Naive thymus-derived CD4-positive, alpha-beta T cell (primary cell): ENCODE measurements around the gene MPO. TPM values are rescaled to one million over a fixed set of nuclear protein-coding genes. Genes with fewer than 3 reads are reported as not detected.

ENCODE experiments used
- ATAC-seq: fragments of 150-1000 bp; cut with Tn5 transposase; 2 replicates; pipeline ENCODE4 v1.10.0; 2021; ENCODE audit warnings: mild to moderate bottlenecking, moderate library complexity
- CTCF ChIA-PET: fragments of 350-600 bp; sonication (Branson Sonifier 250); formaldehyde crosslinking; loops from one replicate; lab custom pipeline; 2021; ENCODE audit warnings: antibody characterized with exemption; lab: Charles Lee
- POLR2A ChIA-PET: fragments of 350-600 bp; sonication (Branson Sonifier 250); formaldehyde crosslinking; loops from one replicate; lab custom pipeline; 2021; ENCODE audit warnings: antibody characterized with exemption, inconsistent platforms; lab: Charles Lee
- DNase-seq, 9 donors: peaks; one replicate each; pipeline versions ENCODE4 v3.0.0 to v3.0.0-alpha.2; 2020 to 2022; ENCODE audit warnings: mixed read lengths in 1 of 9
- H3K27ac ChIP-seq: one replicate; pipeline ENCODE4 v1.7.0; 2013; ENCODE audit warnings: mild to moderate bottlenecking, low read depth, low read length, moderate library complexity
- H3K27me3 ChIP-seq, 2 donors: one replicate each; pipeline ENCODE4 v1.7.0; 2013; ENCODE audit warnings: low read length in 2 of 2, mild to moderate bottlenecking in 2 of 2, moderate library complexity in 2 of 2; ENCODE audit not compliant: control insufficient read depth in 2 of 2, insufficient read depth in 2 of 2
- H3K36me3 ChIP-seq, 3 experiments: 1 replicate in 2 of 3; 2 replicates in 1 of 3; pipeline ENCODE4 v1.7.0; 2013; ENCODE audit warnings: low read length in 3 of 3, mild to moderate bottlenecking in 3 of 3, moderate library complexity in 1 of 3; ENCODE audit not compliant: insufficient read depth in 3 of 3, control insufficient read depth in 2 of 3
- H3K4me1 ChIP-seq, 2 donors: one replicate each; pipeline ENCODE4 v1.7.0; 2013; ENCODE audit warnings: low read length in 2 of 2, mild to moderate bottlenecking in 2 of 2, moderate library complexity in 1 of 2; ENCODE audit not compliant: control insufficient read depth in 2 of 2, insufficient read depth in 2 of 2
- H3K4me3 ChIP-seq: 2 replicates; pipeline ENCODE4 v1.7.0; 2013; ENCODE audit warnings: mild to moderate bottlenecking, low read length
- H3K9me3 ChIP-seq, 3 experiments: 1 replicate in 2 of 3; 2 replicates in 1 of 3; pipeline ENCODE4 v1.7.0; 2013; ENCODE audit warnings: low read length in 3 of 3; ENCODE audit not compliant: control insufficient read depth in 2 of 3
- H3K27ac Mint-ChIP-seq, 9 donors: one replicate each; pipeline ENCODE4 v1.8.0; 2020 to 2022; ENCODE audit warnings: mixed read lengths in 9 of 9, mild to moderate bottlenecking in 8 of 9, moderate library complexity in 5 of 9, inconsistent platforms in 2 of 9
- H3K27me3 Mint-ChIP-seq, 5 donors: one replicate each; pipeline ENCODE4 v1.8.0; 2021 to 2022; ENCODE audit warnings: mixed read lengths in 5 of 5, mild to moderate bottlenecking in 1 of 5
- H3K36me3 Mint-ChIP-seq, 5 donors: one replicate each; pipeline ENCODE4 v1.8.0; 2020 to 2022; ENCODE audit warnings: mixed read lengths in 5 of 5, mild to moderate bottlenecking in 3 of 5, inconsistent platforms in 1 of 5
- H3K4me1 Mint-ChIP-seq, 7 donors: one replicate each; pipeline ENCODE4 v1.8.0; 2020 to 2022; ENCODE audit warnings: mixed read lengths in 7 of 7, mild to moderate bottlenecking in 3 of 7, inconsistent platforms in 1 of 7
- H3K4me3 Mint-ChIP-seq, 10 donors: one replicate each; pipeline ENCODE4 v1.8.0; 2020 to 2022; ENCODE audit warnings: mild to moderate bottlenecking in 10 of 10, mixed read lengths in 10 of 10, moderate library complexity in 6 of 10, inconsistent platforms in 2 of 10
- H3K9me3 Mint-ChIP-seq, 11 donors: one replicate each; pipeline ENCODE4 v1.8.0; 2020 to 2022; ENCODE audit warnings: mixed read lengths in 11 of 11, mild to moderate bottlenecking in 4 of 11, inconsistent platforms in 1 of 11, moderate library complexity in 1 of 11
- intact Hi-C, 2 donors: fragments of 100-400 bp; cut with micrococcal nuclease; formaldehyde crosslinking; loops; one replicate each; pipeline ENCODE4 v1.15.1; 2023
- polyA plus RNA-seq, 2 donors: library from polyadenylated mRNA; unstranded; fragments of 300-500 nt; fragmentation: Illumina TruSeq; gene quantifications; one replicate each; pipeline ENCODE4 v1.2.3, GENCODE V29; 2021
- total RNA-seq, 6 experiments: library from RNA in 5 of 6; stranded (reverse) in 5 of 6; gene quantifications; 1 replicate in 5 of 6; 2 replicates in 1 of 6; pipeline ENCODE4 v1.2.3 and lab custom pipeline; 2021 to 2026

MPO gene
- total and polyA plus RNA-seq, 7 experiments from 2014 or later, result 0.32 to 7.3 TPM; not detected in 5

GRCh38 chr17:58308985-58309917, 28.5 kb upstream of the MPO start:
- peaks cover 0 to 10% (median 0%) of the 10 kb centered on the region in 5 donors for H3K36me3 Mint-ChIP-seq
- no peak for ATAC-seq
- DNase-seq, result no peak
- no peaks in the 10 kb centered on the region for H3K9me3 Mint-ChIP-seq
- H3K36me3 ChIP-seq, result peaks cover 0 to 3% (median 0%) of the 10 kb centered on the region in 3 experiments
- ChIA-PET POLR2A (interaction anchor here (1.0 to 1.6 kb wide), 3 partner anchors 21 to 35 kb away, joined by 3 to 5 read pairs (median 3); no protein-coding TSS in a partner anchor), CTCF (no interaction called here)
- no peaks in the 10 kb centered on the region for H3K27me3 ChIP-seq
- intact Hi-C loops, result no loop called here
- no peak overlapping the region for H3K27ac Mint-ChIP-seq
- H3K27me3 Mint-ChIP-seq, result no peaks in the 10 kb centered on the region
- H3K4me3 Mint-ChIP-seq, result no peak overlapping the region
- no peak overlapping the region for H3K27ac ChIP-seq
- peaks cover 0 to 2% (median 2%) of the 10 kb centered on the region in 7 donors for H3K4me1 Mint-ChIP-seq
- no peaks in the 10 kb centered on the region for H3K9me3 ChIP-seq
- H3K4me3 ChIP-seq, result no peak overlapping the region
- H3K4me1 ChIP-seq, result peaks cover 0 to 4% of the 10 kb centered on the region in 2 donors

- DNase-seq, result no peak
- ATAC-seq, result peak; percentile 36
- Mint-ChIP-seq H3K4me1 (peaks cover 0 to 7% (median 4%) of the 10 kb centered on the region in 7 donors), H3K27me3 (no peaks in the 10 kb centered on the region), H3K4me3 (no peak overlapping the region), H3K27ac (peak overlapping the region in 1 of 9 donors; percentile 80), H3K9me3 (no peaks in the 10 kb centered on the region), H3K36me3 (peaks cover 0 to 9% (median 0%) of the 10 kb centered on the region in 5 donors)
- H3K36me3 ChIP-seq, result peaks cover 0 to 3% (median 0%) of the 10 kb centered on the region in 3 experiments
- intact Hi-C loops, result no loop called here
- no peak overlapping the region for H3K4me3 ChIP-seq
- no peaks in the 10 kb centered on the region for H3K27me3 ChIP-seq
- H3K27ac ChIP-seq, result no peak overlapping the region
- peaks cover 0 to 6% of the 10 kb centered on the region in 2 donors for H3K4me1 ChIP-seq
- POLR2A ChIA-PET, result interaction anchor here (1.4 kb wide), 1 partner anchor 36 kb away, joined by 5 read pairs; no protein-coding TSS in a partner anchor
- CTCF ChIA-PET, result interaction anchor here (1.5 kb wide), 1 partner anchor 29 kb away, joined by 3 read pairs; no protein-coding TSS in a partner anchor
- no peaks in the 10 kb centered on the region for H3K9me3 ChIP-seq
Measured at GRCh38 chr17:58308173-58308984, 27.6 kb upstream of the MPO start.

GRCh38 chr17:58307468-58308172, 26.9 kb upstream of the MPO start:
- Histone ChIP-seq H3K27ac (no peak overlapping the region), H3K9me3 (no peaks in the 10 kb centered on the region), H3K4me3 (no peak overlapping the region), H3K36me3 (peaks cover 0 to 3% (median 0%) of the 10 kb centered on the region in 3 experiments), H3K4me1 (peaks cover 0 to 6% of the 10 kb centered on the region in 2 donors), H3K27me3 (no peaks in the 10 kb centered on the region)
- intact Hi-C loops, result no loop called here
- Mint-ChIP-seq H3K36me3 (peaks cover 0 to 8% (median 0%) of the 10 kb centered on the region in 5 donors), H3K4me3 (no peak overlapping the region), H3K27ac (peak overlapping the region in 2 of 9 donors; percentile 56 to 80), H3K27me3 (no peaks in the 10 kb centered on the region), H3K9me3 (no peaks in the 10 kb centered on the region), H3K4me1 (peaks cover 0 to 7% (median 4%) of the 10 kb centered on the region in 7 donors)
- DNase-seq, result no peak
- no peak for ATAC-seq
- POLR2A ChIA-PET, result interaction anchor here (1.4 kb wide), 1 partner anchor 37 kb away, joined by 5 read pairs; no protein-coding TSS in a partner anchor
- CTCF ChIA-PET, result interaction anchor here (0.6 to 1.5 kb wide), 3 partner anchors 10 to 150 kb away, joined by 3 to 4 read pairs (median 3); no protein-coding TSS in a partner anchor

- ATAC-seq (no peak), DNase-seq (no peak)
- peaks cover 0 to 7% (median 0%) of the 10 kb centered on the region in 5 donors for H3K36me3 Mint-ChIP-seq
- intact Hi-C loops, result no loop called here
- Histone ChIP-seq H3K27me3 (no peaks in the 10 kb centered on the region), H3K4me1 (peaks cover 0 to 6% of the 10 kb centered on the region in 2 donors), H3K4me3 (no peak overlapping the region), H3K36me3 (peaks cover 0 to 3% (median 0%) of the 10 kb centered on the region in 3 experiments), H3K27ac (no peak overlapping the region), H3K9me3 (no peaks in the 10 kb centered on the region)
- H3K4me1 Mint-ChIP-seq, result peaks cover 0 to 7% (median 4%) of the 10 kb centered on the region in 7 donors
- CTCF ChIA-PET, result interaction anchor here (0.7 to 3.0 kb wide), 3 partner anchors 11 to 114 kb away, joined by 4 to 16 read pairs (median 5); partner anchors contain the start of gene SUPT4H1
- H3K4me3 Mint-ChIP-seq, result no peak overlapping the region
- POLR2A ChIA-PET, result interaction anchor here (0.6 to 2.9 kb wide), 2 partner anchors 38 to 181 kb away, joined by 3 to 19 read pairs; no protein-coding TSS in a partner anchor
- no peaks in the 10 kb centered on the region for H3K27me3 Mint-ChIP-seq
- no peaks in the 10 kb centered on the region for H3K9me3 Mint-ChIP-seq
- peak overlapping the region in 2 of 9 donors; percentile 56 to 60 for H3K27ac Mint-ChIP-seq
Measured at GRCh38 chr17:58306131-58306951, 25.6 kb upstream of the MPO start.

- peaks cover 0 to 3% (median 0%) of the 10 kb centered on the region in 3 experiments for H3K36me3 ChIP-seq
- H3K4me1 Mint-ChIP-seq, result peaks cover 0 to 7% (median 4%) of the 10 kb centered on the region in 7 donors
- POLR2A ChIA-PET, result interaction anchor here (0.6 to 2.9 kb wide), 3 partner anchors 12 to 182 kb away, joined by 3 to 19 read pairs (median 5); no protein-coding TSS in a partner anchor
- peaks cover 0 to 6% of the 10 kb centered on the region in 2 donors for H3K4me1 ChIP-seq
- no peaks in the 10 kb centered on the region for H3K9me3 Mint-ChIP-seq
- intact Hi-C loops, result no loop called here
- H3K4me3 Mint-ChIP-seq, result no peak overlapping the region
- no peak overlapping the region for H3K4me3 ChIP-seq
- ATAC-seq, result no peak
- CTCF ChIA-PET, result interaction anchor here (0.7 to 3.0 kb wide), 5 partner anchors 11 to 114 kb away, joined by 4 to 16 read pairs (median 8); partner anchors contain the start of genes RNF43 and SUPT4H1
- H3K9me3 ChIP-seq, result no peaks in the 10 kb centered on the region
- H3K27me3 Mint-ChIP-seq, result no peaks in the 10 kb centered on the region
- no peak overlapping the region for H3K27ac ChIP-seq
- no peaks in the 10 kb centered on the region for H3K27me3 ChIP-seq
- H3K27ac Mint-ChIP-seq, result no peak overlapping the region
- peaks cover 0 to 7% (median 0%) of the 10 kb centered on the region in 5 donors for H3K36me3 Mint-ChIP-seq
- no peak for DNase-seq
Measured at GRCh38 chr17:58305626-58306025, 24.9 kb upstream of the MPO start.
